ENCODE results near the gene LSM12.

- TF ChIP-seq CEBPB (IDR thresholded peaks at IDR 0.05; ENCODE audit: low read depth, low read length) (no peak), POLR2A (IDR thresholded peaks at IDR 0.05; ENCODE audit: control extremely low read depth in 1 of 2, low read depth in 2 of 2, low read length in 2 of 2) (no peak), CTCF (IDR thresholded peaks at IDR 0.05; ENCODE audit: control extremely low read depth in 1 of 3, insufficient read depth in 1 of 3, low read depth in 1 of 3, low read length in 3 of 3) (no peak), EZH2 (IDR thresholded peaks at IDR 0.05; ENCODE audit: low read depth, low read length, severe bottlenecking) (no peak), MAFK (IDR thresholded peaks at IDR 0.05; ENCODE audit: low read depth, low read length) (no peak)
These were observed 78.2 kb downstream of the LSM12 start for GRCh38 chr17:43988301-43988700.

All from H1 (cell line).